GM12865 (cell line): ENCODE data around the gene HEBP1.

Experiments
- DNase-seq: peaks from one replicate; pipeline ENCODE4 v3.0.0; 2010; ENCODE audit warnings: low read depth
- H3K4me3 ChIP-seq: 2 replicates; pipeline ENCODE4 v1.5.1; 2011; ENCODE audit warnings: mild to moderate bottlenecking, low read depth, low read length, control low read depth
- TF ChIP-seq, protein P1 (sequence below): IDR thresholded peaks from 2 replicates; pipeline ENCODE4 v1.5.1; 2011; ENCODE audit warnings: low read length, control low read depth, low read depth, inconsistent platforms; ENCODE audit not compliant: insufficient read depth; ENCODE audit errors: missing control alignments

The HEBP1 gene

GRCh38 chr12:12943586-12944260 is 56.3 kb downstream of the HEBP1 start:
- DNase-seq, result no peak
- no peak overlapping the region for H3K4me3 ChIP-seq
- TF ChIP-seq, protein P1, sequence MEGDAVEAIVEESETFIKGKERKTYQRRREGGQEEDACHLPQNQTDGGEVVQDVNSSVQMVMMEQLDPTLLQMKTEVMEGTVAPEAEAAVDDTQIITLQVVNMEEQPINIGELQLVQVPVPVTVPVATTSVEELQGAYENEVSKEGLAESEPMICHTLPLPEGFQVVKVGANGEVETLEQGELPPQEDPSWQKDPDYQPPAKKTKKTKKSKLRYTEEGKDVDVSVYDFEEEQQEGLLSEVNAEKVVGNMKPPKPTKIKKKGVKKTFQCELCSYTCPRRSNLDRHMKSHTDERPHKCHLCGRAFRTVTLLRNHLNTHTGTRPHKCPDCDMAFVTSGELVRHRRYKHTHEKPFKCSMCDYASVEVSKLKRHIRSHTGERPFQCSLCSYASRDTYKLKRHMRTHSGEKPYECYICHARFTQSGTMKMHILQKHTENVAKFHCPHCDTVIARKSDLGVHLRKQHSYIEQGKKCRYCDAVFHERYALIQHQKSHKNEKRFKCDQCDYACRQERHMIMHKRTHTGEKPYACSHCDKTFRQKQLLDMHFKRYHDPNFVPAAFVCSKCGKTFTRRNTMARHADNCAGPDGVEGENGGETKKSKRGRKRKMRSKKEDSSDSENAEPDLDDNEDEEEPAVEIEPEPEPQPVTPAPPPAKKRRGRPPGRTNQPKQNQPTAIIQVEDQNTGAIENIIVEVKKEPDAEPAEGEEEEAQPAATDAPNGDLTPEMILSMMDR, result no peak

DNA sequence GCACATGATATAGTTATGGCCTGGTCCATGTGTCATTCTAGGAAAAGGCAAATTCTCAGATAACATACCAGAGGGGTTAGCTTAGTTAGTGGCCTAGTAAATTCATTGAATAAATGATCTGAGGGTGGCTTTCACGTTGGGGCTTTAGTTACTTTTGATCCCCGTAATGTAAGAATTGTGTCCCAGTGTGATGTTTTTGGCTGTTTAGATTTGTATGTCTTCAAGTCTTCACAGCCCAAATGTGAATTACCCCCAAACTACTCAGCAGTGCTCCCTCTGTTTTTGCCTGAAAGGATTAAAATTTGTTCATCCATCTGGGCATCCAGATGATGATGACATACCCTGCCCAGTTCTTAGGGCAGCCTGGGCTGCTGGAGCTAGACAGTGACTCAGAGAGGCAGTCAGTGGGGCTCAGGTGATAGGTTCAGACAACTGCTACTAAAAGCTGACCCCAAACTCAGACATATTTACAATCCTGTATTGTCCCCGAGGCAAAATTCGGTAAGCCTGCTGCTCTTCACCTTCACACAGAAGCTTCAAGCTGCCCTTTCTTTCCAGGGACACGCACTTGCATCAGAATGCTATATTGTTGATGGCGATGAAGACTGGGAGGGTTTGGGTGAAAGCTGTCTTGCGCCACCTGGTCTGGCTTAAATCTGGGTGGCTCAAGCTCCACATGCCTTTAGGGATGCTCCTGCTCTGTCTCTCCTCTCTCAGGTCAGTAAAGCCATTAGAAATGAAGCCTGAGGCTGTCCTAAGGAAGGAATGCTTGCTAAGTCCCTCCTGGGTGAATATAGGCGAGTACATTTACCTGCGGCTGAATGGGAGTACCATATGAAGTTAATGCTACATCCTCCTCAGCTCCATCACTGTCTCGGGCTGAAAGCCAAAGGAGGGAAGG is 58.4 kb downstream of the HEBP1 start:
- no peak for DNase-seq
- H3K4me3 ChIP-seq, result no peak overlapping the region
- TF ChIP-seq, protein P1, result no peak

- DNase-seq, result peak; percentile 13
- H3K4me3 ChIP-seq, result no peak overlapping the region
- TF ChIP-seq, protein P1, result no peak
These were observed 60.2 kb downstream of the HEBP1 start for GRCh38 chr12:12939888-12940287.

GRCh38 chr12:12938541-12938940 is 61.5 kb downstream of the HEBP1 start:
- TF ChIP-seq, protein P1, result no peak
- no peak for DNase-seq
- no peak overlapping the region for H3K4me3 ChIP-seq

GRCh38 chr12:12936983-12937491 is 63.0 kb downstream of the HEBP1 start:
- DNase-seq, result no peak
- TF ChIP-seq, protein P1, result no peak
- no peak overlapping the region for H3K4me3 ChIP-seq

- H3K4me3 ChIP-seq, result no peak overlapping the region
- TF ChIP-seq, protein P1, result no peak
- no peak for DNase-seq
These were observed 65.5 kb downstream of the HEBP1 start for GRCh38 chr12:12934556-12934955.

DNA sequence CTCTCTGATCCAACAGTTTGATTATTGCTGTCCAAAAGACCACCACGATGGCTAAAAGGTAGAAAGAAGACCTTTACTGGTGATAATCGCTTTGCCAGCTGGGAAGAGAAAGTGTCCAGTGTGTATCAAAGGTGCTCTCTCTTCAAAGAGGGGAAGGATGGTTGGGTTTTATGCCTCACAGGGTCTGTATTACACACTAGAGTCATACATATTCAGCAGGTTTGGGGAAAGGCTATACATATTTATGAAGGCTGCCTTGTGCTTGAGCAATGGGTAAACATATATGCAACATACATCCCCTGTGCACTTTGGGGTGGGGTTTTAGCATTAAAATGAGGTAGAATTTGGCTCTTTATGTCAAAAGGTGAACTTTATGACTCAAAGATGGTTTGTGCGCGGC is 66.3 kb downstream of the HEBP1 start:
- DNase-seq, result no peak
- H3K4me3 ChIP-seq, result no peak overlapping the region
- TF ChIP-seq, protein P1, result no peak
